Astrocyte of the cerebellum (primary cell): ENCODE results near the gene LIMCH1.

Experiments
- DNase-seq: peaks from one replicate; pipeline ENCODE4 v3.0.0-alpha.2; 2011; ENCODE audit warnings: low read depth
- H3K4me3 ChIP-seq: 2 replicates; pipeline ENCODE4 v1.5.1; 2011; ENCODE audit warnings: mild to moderate bottlenecking, low read depth, low read length, moderate library complexity
- in situ Hi-C: cut with HindIII; loops from 2 replicates; pipeline ENCODE4 v1.10.0; 2017; ENCODE audit warnings: low sequenced_read_pairs
- TF ChIP-seq, protein P1 (sequence below): IDR thresholded peaks from 2 replicates; pipeline ENCODE4 v1.5.1; 2012; ENCODE audit warnings: low read length, low read depth, moderate library complexity, mild to moderate bottlenecking; ENCODE audit errors: missing control alignments

Gene LIMCH1

DNA sequence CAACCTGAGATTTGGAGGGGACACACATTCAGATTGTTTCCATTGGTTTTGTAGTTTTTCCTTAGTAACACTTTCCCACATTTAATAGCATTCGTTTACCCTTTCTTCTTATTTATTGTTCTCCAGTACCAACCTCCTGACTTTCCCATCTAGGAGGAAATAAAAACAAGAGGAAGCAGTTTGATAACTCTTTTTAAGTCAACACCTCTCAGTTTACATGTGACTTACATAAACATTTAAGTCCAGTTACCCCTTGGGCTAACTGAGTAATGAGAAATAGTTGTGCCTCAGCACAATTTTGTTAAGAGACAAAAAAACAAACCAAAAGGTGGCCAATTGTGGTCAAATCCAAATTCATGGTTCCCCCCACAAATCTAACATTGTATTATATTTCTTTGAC is 175.8 kb downstream of the LIMCH1 start:
- TF ChIP-seq, protein P1, sequence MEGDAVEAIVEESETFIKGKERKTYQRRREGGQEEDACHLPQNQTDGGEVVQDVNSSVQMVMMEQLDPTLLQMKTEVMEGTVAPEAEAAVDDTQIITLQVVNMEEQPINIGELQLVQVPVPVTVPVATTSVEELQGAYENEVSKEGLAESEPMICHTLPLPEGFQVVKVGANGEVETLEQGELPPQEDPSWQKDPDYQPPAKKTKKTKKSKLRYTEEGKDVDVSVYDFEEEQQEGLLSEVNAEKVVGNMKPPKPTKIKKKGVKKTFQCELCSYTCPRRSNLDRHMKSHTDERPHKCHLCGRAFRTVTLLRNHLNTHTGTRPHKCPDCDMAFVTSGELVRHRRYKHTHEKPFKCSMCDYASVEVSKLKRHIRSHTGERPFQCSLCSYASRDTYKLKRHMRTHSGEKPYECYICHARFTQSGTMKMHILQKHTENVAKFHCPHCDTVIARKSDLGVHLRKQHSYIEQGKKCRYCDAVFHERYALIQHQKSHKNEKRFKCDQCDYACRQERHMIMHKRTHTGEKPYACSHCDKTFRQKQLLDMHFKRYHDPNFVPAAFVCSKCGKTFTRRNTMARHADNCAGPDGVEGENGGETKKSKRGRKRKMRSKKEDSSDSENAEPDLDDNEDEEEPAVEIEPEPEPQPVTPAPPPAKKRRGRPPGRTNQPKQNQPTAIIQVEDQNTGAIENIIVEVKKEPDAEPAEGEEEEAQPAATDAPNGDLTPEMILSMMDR: no peak
- H3K4me3 ChIP-seq: no peak overlapping the region
- DNase-seq: no peak
- in situ Hi-C loops: loop anchor here (25.0 kb wide), 1 partner anchor 174 kb away; no protein-coding TSS in a partner anchor

DNA sequence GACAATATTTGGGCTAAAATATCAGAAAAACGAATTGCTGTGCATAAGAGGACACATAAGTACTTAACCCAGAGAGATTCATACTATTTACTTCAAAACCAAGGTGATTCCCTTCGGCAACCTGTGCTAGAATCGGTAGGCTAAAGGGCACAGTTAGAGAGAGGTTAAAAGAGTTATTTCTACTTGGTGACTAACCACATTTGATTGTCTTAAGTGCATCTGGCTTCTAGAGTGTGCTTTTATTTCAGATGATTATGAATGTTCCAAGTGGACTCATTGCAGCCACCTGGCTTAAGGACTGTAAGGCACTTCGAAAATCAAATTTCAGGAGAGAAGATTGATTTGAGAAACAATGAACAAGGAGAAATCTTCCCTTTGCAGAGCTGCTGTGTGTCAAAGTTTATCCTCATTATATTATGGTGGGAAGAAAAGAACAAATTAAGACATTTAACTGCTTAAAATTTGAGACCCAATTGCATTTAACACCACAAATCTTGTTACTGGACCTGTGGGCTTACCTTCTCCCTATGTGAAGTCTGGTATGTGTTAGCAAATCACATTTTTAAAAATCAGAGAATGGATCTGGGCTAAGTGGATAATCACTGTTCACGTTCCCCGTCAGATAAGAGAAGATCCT is 176.5 kb downstream of the LIMCH1 start:
- in situ Hi-C loops: loop anchor here (25.0 kb wide), 1 partner anchor 173 kb away; no protein-coding TSS in a partner anchor
- no peak for DNase-seq

DNA sequence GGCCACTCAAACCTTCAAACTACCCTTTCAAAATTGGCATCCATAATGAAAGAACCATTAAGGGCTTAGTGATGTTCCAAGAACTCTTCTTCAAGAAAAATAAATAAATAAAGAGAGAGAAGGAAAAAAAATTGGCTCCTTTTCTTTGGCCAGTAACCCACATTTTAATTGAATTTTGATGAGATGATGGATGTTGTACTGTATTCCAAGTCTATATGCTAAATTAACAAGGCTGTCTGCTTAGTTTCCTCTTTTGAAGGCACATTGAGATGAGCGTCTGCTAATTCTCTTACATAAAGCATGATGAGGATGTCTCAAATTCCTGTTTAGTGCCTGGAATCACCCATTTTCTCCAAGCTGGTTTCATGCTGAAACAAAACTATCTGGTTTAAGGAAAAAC is 177.2 kb downstream of the LIMCH1 start:
- DNase-seq: no peak
- in situ Hi-C loops: loop anchor here (25.0 kb wide), 1 partner anchor 172 kb away; no protein-coding TSS in a partner anchor
- TF ChIP-seq, protein P1: no peak
- H3K4me3 ChIP-seq: no peak overlapping the region

More for the DNA sequence above, 176.5 kb downstream of the LIMCH1 start:
- H3K4me3 ChIP-seq: no peak overlapping the region
- TF ChIP-seq, protein P1: no peak

GRCh38 chr4:41718907-41719306 is 180.9 kb downstream of the LIMCH1 start:
- DNase-seq: peak; percentile 2
- no peak overlapping the region for H3K4me3 ChIP-seq
- TF ChIP-seq, protein P1: no peak
- in situ Hi-C loops: loop anchor here (25.0 kb wide), 1 partner anchor 168 kb away; no protein-coding TSS in a partner anchor

DNA sequence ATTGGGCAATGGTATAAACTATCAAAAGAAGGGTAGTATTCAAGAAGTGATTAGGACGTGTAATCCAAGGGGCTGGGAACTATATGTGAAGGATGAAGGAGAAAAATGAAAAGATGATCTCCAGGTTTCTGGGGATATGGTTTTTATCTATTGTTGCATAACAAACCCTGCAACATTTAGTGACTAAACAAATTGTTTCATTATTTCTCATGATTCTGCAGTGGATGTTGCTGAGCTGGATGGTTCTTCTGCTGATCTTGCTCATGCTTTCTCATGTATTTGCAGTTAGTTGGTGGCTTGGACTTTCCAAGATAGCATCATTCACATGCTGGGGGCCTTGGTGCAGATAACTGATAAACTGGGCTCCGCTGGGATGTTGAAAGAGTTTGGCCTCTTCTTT is 181.5 kb downstream of the LIMCH1 start:
- DNase-seq: no peak

DNA sequence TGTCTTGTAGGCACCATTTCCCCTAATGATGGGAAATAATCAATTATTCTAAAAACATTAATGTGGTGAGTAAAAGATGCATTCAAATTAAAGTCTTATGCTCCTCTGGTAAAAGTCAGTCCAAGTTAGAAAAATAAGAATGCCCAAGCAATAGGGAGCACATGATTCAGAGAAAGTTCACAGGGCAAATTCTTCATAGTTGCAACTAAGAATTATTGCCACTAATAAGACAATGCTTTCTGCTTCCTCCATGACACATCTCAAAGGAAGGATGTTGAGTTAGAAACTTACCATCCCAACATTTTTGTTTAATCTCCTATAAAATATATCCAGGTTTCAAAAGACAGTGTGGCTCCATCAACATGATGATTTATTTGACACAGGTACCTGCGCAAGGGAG is 184.2 kb downstream of the LIMCH1 start:
- TF ChIP-seq, protein P1: no peak
- no peak for DNase-seq
- in situ Hi-C loops: loop anchor here (25.0 kb wide), 1 partner anchor 165 kb away; no protein-coding TSS in a partner anchor
- no peak overlapping the region for H3K4me3 ChIP-seq

More for the DNA sequence above, 181.5 kb downstream of the LIMCH1 start:
- in situ Hi-C loops: loop anchor here (25.0 kb wide), 1 partner anchor 168 kb away; no protein-coding TSS in a partner anchor
- TF ChIP-seq, protein P1: no peak
- H3K4me3 ChIP-seq: no peak overlapping the region
